Lower leg skin (tissue), 4 donors: Measurements from ENCODE around the gene CLSTN2. TPM values are rescaled to one million over a fixed set of nuclear protein-coding genes. Genes with fewer than 3 reads are reported as not detected.

Source experiments
- DNase-seq, 2 donors: peaks; one replicate each; pipeline ENCODE4 v3.0.0-alpha.2; 2019; ENCODE audit warnings: low spot score in 2 of 2
- H3K4me3 ChIP-seq: fragments of 200-600 bp; sonication (generic); 2 replicates; pipeline ENCODE4 v1.5.1; 2017; ENCODE audit warnings: mild to moderate bottlenecking, low read depth; ENCODE audit not compliant: poor library complexity, severe bottlenecking
- CTCF ChIP-seq, 3 donors: fragments of 450-650 bp; IDR thresholded peaks; one replicate each; pipeline ENCODE4 v1.5.1; 2016; ENCODE audit warnings: antibody characterized with exemption in 3 of 3, mild to moderate bottlenecking in 3 of 3, moderate library complexity in 2 of 3
- POLR2A ChIP-seq, 2 donors: fragments of 450-650 bp; IDR thresholded peaks; one replicate each; pipeline ENCODE4 v1.6.1; 2016 to 2017; ENCODE audit warnings: antibody characterized with exemption in 2 of 2, mild to moderate bottlenecking in 1 of 2, moderate library complexity in 1 of 2
- WGBS, 2 donors: methylation state at CpG; one replicate each; pipeline ENCODE4 v1.1.5; 2018; 5-methylcytosine and 5-hydroxymethylcytosine counted together
- intact Hi-C: fragments of 100-400 bp; cut with DNase I; formaldehyde crosslinking; loops from one replicate; pipeline ENCODE4 v1.15.0; 2023; ENCODE audit warnings: low total_unique reads
- total RNA-seq, 4 donors: library from RNA; depleted of rRNA; stranded (reverse); fragments of >200 nt; gene quantifications; one replicate each; pipeline ENCODE4 v1.1.0, GENCODE V29; 2016

The CLSTN2 gene
- total RNA-seq, 4 donors from 2014 or later, result 3.1 to 7.9 (median 4.7) TPM

GRCh38 chr3:140018556-140018955 is 83.6 kb downstream of the CLSTN2 start:
- no peak for DNase-seq
- TF ChIP-seq CTCF (IDR thresholded peaks at IDR 0.05) (no peak), POLR2A (IDR thresholded peaks at IDR 0.05) (no peak)
- WGBS, 2 donors, result 45 to 50% methylated on average over 2 of the region's 2 CpGs
- H3K4me3 ChIP-seq, result no peak overlapping the region
- intact Hi-C loops, result no loop called here

- intact Hi-C loops, result no loop called here
- TF ChIP-seq CTCF (IDR thresholded peaks at IDR 0.05), result no peak
- TF ChIP-seq POLR2A (IDR thresholded peaks at IDR 0.05), result no peak
- no peak for DNase-seq
- WGBS, 2 donors, result 85 to 91% methylated on average over 2 of the region's 2 CpGs
- H3K4me3 ChIP-seq, result no peak overlapping the region
Measured at GRCh38 chr3:140019946-140020345, 85.0 kb downstream of the CLSTN2 start.

- intact Hi-C loops, result no loop called here
- TF ChIP-seq CTCF (IDR thresholded peaks at IDR 0.05), result no peak
- TF ChIP-seq POLR2A (IDR thresholded peaks at IDR 0.05), result no peak
- 84 to 86% methylated on average over 7 of the region's 7 CpGs for WGBS, 2 donors
- DNase-seq, result no peak
- no peak overlapping the region for H3K4me3 ChIP-seq
Measured at GRCh38 chr3:140020541-140020940, 85.6 kb downstream of the CLSTN2 start.

- DNase-seq, result no peak
- intact Hi-C loops, result no loop called here
- 62 to 68% methylated on average over 6 of the region's 6 CpGs for WGBS, 2 donors
- H3K4me3 ChIP-seq, result no peak overlapping the region
- TF ChIP-seq POLR2A (IDR thresholded peaks at IDR 0.05) (no peak), CTCF (IDR thresholded peaks at IDR 0.05) (no peak)
Measured at GRCh38 chr3:140021269-140021668, 86.3 kb downstream of the CLSTN2 start.

GRCh38 chr3:140022066-140022770 is 87.2 kb downstream of the CLSTN2 start:
- no peak overlapping the region for H3K4me3 ChIP-seq
- WGBS, 2 donors, result 41 to 43% methylated on average over 5 of the region's 5 CpGs
- intact Hi-C loops, result no loop called here
- no peak for DNase-seq
- no peak for TF ChIP-seq CTCF (IDR thresholded peaks at IDR 0.05)
- no peak for TF ChIP-seq POLR2A (IDR thresholded peaks at IDR 0.05)
